Endometrial microvascular endothelial cells (primary cell): ENCODE measurements around the gene OR2Z1. TPM values are rescaled to one million over a fixed set of nuclear protein-coding genes. Genes with fewer than 3 reads are reported as not detected.
"Not testable (repeated sequence)": the region's sequence is repeated elsewhere in the genome, so short reads cannot be mapped to it uniquely, and the experiment has no call there.

Experiments
- in situ Hi-C: cut with HindIII; loops from 2 replicates; pipeline ENCODE4 v1.10.0; 2017; ENCODE audit warnings: low sequenced_read_pairs, low pct_unique_long_range_greater_than_20kb; ENCODE audit errors: inconsistent ontology term
- total RNA-seq: library from RNA; depleted of rRNA; stranded (reverse); fragments of >200 nt; gene quantifications from one replicate; pipeline ENCODE4 v1.2.3, GENCODE V29; 2015; ENCODE audit errors: inconsistent ontology term

Gene OR2Z1
- total RNA-seq, 1 donor from 2014 or later: not detected

- in situ Hi-C loops: no loop called here
Observed at GRCh38 chr19:8699908-8700307, 21.5 kb upstream of the OR2Z1 start.

DNA sequence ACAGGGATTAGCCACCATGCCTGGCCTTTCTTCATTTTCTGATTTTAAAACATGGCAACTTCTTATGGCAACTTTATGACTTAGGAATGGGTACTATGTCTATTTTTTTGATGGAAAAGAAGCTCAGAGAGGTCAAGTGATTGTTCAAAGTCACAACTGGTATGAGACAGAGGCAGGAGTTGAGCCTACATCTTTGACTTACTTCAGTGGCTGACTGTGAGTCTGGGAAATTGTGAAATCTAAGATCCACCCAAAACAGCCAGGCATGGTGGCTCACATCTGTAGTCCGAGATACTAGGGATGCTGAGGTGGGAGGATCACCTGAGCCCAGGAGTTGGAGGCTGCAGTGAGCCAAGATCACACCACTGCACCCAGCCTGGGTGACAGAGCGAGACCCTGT is 20.5 kb upstream of the OR2Z1 start:
- in situ Hi-C loops: no loop called here

DNA sequence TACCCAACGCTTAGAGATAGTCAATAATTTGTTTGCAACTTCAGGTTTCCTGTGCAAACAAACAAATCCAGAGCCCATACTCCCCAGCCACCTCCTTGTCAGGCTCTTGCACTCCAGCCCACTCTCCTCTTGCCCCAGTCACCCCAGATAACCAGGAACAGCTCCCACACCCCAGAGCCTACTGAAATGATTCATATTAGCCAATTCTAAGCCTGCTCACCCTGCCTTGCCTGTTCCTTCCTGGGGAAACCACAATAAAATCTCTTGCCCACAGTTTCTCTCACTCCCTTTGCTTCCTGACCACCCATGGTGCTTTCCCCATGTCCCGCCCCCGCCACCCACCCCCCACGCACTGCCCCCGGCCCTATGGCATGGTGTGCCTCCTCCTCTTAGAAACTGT is 19.1 kb upstream of the OR2Z1 start:
- in situ Hi-C loops: no loop called here

DNA sequence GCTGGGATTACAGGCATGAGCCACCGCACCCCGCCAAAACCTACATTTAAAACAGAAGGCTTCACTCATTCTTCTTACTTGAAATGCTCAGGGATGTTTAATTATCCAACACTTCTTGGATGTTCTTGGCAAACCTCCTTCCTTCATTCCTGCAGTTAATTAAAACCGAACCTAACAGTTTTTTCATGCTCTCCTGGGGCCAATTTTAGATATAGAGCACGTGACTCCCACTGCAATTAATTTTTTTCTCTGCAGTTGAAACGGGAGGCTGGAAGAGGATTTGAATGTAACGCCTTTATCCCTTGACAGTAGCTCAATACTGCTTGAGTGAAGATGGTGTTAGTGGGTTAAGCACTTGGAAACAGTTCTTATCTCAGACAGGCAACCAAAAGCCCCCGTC is 18.2 kb upstream of the OR2Z1 start:
- in situ Hi-C loops: no loop called here

DNA sequence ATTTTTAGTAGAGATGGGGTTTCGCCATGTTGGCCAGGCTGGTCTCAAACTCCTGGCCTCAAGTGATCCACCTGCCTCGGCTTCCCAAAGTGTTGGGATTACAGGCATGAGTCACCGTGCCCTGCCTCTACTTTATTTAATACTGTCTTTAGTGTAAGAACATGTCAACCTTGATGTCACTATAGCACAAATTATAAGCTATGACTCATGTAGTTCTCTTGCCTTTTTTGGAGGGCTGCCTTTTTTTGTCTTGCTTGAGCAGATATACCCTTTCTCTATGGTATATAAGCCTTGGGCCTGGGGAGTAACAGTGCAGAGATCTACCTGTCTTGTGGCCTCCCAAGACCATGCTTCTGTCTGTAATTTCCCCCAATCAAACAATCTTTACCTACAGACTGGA is 16.1 kb upstream of the OR2Z1 start:
- in situ Hi-C loops: not testable (repeated sequence)

GRCh38 chr19:8705742-8706141 is 15.7 kb upstream of the OR2Z1 start:
- in situ Hi-C loops: no loop called here

- in situ Hi-C loops: not testable (repeated sequence)
Observed at GRCh38 chr19:8710337-8710736, 11.1 kb upstream of the OR2Z1 start.

DNA sequence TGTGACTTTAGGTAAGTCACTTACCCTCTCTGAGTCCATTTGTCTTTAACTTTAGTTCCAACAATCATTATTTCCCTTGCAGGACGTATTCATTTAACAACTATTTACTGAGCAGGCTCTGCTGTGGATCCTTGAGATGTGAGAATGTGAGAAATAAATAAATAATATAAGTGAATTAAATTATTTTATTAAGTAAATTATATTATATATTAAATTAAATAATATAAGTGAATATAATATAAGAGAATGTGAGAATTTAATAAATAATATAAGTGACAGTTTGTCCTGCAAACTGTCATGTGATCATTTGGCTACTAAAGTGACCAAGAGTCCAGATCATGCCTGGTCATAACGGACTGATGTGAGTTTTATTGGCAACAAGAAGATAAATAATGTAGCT is 598 bp downstream of the OR2Z1 start:
- in situ Hi-C loops: no loop called here

DNA sequence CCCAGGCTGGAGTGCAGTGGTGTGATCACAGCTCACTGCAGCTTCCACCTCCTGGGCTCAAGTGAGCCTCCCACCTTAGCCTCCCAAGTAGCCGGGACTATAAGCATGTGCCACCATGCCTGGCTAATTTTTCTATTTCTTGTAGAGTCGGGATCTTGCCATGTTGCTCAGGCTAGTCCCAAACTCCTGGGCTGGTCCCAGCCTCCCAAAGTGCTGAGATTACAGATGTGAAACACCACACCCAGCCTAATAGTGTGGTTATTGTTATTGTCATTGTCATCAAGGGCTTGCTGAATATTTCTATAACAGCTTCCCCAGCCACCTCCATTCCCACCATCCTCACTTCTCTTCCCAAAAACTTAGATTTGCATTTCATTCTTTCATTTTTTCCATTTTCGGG is 2.8 kb downstream of the OR2Z1 start:
- in situ Hi-C loops: no loop called here

- in situ Hi-C loops: no loop called here
Observed at GRCh38 chr19:8731428-8732169, 10.2 kb downstream of the OR2Z1 start.

DNA sequence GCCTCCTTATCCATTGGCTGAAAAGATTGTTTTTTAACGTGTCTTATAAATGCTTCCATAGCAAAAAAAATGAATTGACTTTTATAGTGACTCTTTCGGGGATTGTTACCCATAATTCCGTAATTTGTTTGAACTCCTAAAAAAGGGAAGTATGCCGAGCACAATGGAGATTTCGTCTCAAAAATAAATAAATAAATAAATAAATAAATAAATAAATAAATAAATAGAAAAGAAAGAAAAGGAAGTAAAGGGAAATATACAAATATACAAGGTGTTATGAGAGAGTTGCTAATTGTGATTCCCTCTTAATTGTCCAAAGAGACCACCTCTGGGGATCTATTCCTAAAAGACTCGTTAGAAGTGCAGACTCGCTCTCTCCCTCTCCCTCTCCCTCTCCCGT is 16.9 kb downstream of the OR2Z1 start:
- in situ Hi-C loops: no loop called here

- in situ Hi-C loops: not testable (repeated sequence)
Observed at GRCh38 chr19:8739291-8740065, 18.0 kb downstream of the OR2Z1 start.

GRCh38 chr19:8767257-8767656 is 45.8 kb downstream of the OR2Z1 start:
- in situ Hi-C loops: not testable (repeated sequence)

GRCh38 chr19:8769265-8769664 is 47.8 kb downstream of the OR2Z1 start:
- in situ Hi-C loops: not testable (repeated sequence)

DNA sequence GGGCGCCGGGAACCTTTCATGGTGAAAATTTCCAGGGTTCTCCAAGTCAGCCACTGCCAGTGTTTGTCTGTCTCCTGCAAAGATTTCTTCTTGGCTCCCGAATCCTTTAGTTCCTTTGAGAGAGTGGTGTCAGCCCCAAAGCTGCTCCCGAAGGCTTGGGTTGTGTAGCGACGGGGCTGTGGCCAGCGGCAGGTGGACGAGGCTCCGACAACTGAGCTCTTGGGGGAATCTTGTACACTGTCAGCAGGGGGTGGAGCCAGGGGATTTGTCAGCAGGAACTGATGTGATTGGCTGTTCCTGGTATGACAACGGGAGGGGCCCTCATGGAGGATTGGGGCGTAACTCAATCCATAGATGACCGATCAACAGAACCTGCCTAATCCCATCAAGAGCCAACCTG is 52.2 kb downstream of the OR2Z1 start:
- in situ Hi-C loops: not testable (repeated sequence)

Other genes with a start within 250 kb of the OR2Z1 start
- gene PRAM1, start 219.0 kb upstream of the OR2Z1 start, total RNA-seq: not detected
- gene ZNF414, start 207.5 kb upstream of the OR2Z1 start, total RNA-seq: 1.3 TPM
- gene MYO1F, start 144.2 kb upstream of the OR2Z1 start, total RNA-seq: 0.19 TPM
- gene ADAMTS10, start 110.9 kb upstream of the OR2Z1 start, total RNA-seq: 2.7 TPM
- gene NFILZ, start 91.0 kb upstream of the OR2Z1 start, total RNA-seq: not detected
- gene ACTL9, start 22.8 kb upstream of the OR2Z1 start, total RNA-seq: not detected
- gene ZNF558, start 110.7 kb downstream of the OR2Z1 start, total RNA-seq: 2.6 TPM
- not detected for gene MBD3L1, start 110.7 kb downstream of the OR2Z1 start, total RNA-seq